Activated naive CD4-positive, alpha-beta T cell treated with anti-CD3 and anti-CD28 coated beads for 36 hours (primary cell): ENCODE data around the gene DAP. TPM values are rescaled to one million over a fixed set of nuclear protein-coding genes. Genes with fewer than 3 reads are reported as not detected.
A peak's percentile ranks its signal among the peaks of the same experiment; 100 is the strongest.

Experiments used
- CTCF ChIA-PET: fragments of 350-600 bp; sonication (Branson Sonifier 250); formaldehyde crosslinking; loops from one replicate; lab custom pipeline; 2021; ENCODE audit warnings: antibody characterized with exemption; lab: Charles Lee
- DNase-seq: peaks from one replicate; pipeline ENCODE4 v3.0.0-alpha.2; 2020
- H3K27ac Mint-ChIP-seq: one replicate; pipeline ENCODE4 v1.8.0; 2021; ENCODE audit warnings: mild to moderate bottlenecking, mixed read lengths
- H3K27me3 Mint-ChIP-seq: one replicate; pipeline ENCODE4 v1.8.0; 2021; ENCODE audit warnings: low read depth, mixed read lengths
- H3K36me3 Mint-ChIP-seq: one replicate; pipeline ENCODE4 v1.8.0; 2021; ENCODE audit warnings: low read depth, mixed read lengths
- H3K4me1 Mint-ChIP-seq: one replicate; pipeline ENCODE4 v1.8.0; 2021; ENCODE audit warnings: low read depth, mixed read lengths
- H3K4me3 Mint-ChIP-seq: one replicate; pipeline ENCODE4 v1.8.0; 2021; ENCODE audit warnings: mild to moderate bottlenecking, moderate library complexity, mixed read lengths
- H3K9me3 Mint-ChIP-seq: one replicate; pipeline ENCODE4 v1.8.0; 2021; ENCODE audit warnings: mixed read lengths
- intact Hi-C: fragments of 100-400 bp; cut with micrococcal nuclease; formaldehyde crosslinking; loops from one replicate; pipeline ENCODE4 v1.15.1; 2023
- total RNA-seq, 2 experiments: library from RNA; stranded (reverse); gene quantifications; one replicate each; pipeline ENCODE4 v1.2.3, GENCODE V29; 2021

Gene DAP
- total RNA-seq, 2 experiments from 2014 or later, result 29.5 to 29.7 TPM

DNA sequence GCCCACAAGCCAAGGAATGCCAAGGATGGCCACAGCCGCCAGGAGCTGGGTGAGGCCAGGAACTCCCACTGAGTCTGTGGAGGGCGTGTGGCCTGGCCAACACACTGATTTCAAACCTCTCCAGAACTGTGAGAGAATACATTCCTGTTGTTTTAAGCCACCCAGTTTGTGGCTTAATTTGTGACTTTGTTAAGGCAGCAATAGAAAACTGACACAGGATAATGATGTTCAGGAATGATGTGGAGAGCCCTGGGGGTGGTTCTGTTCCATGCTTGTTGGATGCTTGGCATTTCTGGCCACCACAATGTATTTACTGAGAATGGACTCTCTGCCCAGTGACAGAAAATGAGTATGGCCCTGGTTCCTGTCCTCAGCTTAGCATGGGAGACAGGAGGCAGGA lies 82.8 kb downstream of the DAP start:
- no peak for DNase-seq
- H3K4me3 Mint-ChIP-seq, result no peak overlapping the region
- CTCF ChIA-PET, result interaction anchor here (0.6 kb wide), 1 partner anchor 132 kb away, joined by 6 read pairs; no protein-coding TSS in a partner anchor
- H3K27me3 Mint-ChIP-seq, result no peaks in the 10 kb centered on the region
- H3K36me3 Mint-ChIP-seq, result peaks cover 41% of the 10 kb centered on the region
- no peak overlapping the region for H3K27ac Mint-ChIP-seq
- intact Hi-C loops, result no loop called here
- H3K9me3 Mint-ChIP-seq, result peaks cover 13% of the 10 kb centered on the region
- no peaks in the 10 kb centered on the region for H3K4me1 Mint-ChIP-seq

DNA sequence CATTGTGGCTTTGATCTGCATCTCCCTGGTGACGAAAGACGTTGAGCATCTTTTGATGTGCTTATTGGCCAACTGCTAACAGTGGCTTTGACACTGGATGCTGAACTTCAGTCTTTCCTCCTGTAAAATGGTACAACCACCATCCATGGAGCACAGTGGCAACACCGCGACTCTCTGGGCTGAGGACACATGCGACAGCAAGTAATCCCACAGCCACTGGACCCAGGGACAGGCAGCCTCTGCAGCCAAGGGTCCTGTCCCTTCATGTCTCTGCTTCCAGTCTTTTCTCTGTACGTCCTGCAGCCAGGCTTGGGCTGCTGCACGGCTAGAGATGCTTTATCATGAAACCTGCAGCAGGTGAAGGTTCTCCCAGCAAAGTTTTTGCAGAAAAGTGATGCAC lies 83.5 kb downstream of the DAP start:
- DNase-seq, result no peak
- intact Hi-C loops, result no loop called here
- H3K36me3 Mint-ChIP-seq, result peaks cover 38% of the 10 kb centered on the region
- H3K4me3 Mint-ChIP-seq, result no peak overlapping the region
- H3K9me3 Mint-ChIP-seq, result peaks cover 13% of the 10 kb centered on the region
- H3K27ac Mint-ChIP-seq, result peak overlapping the region; percentile 37
- CTCF ChIA-PET, result no interaction called here
- H3K4me1 Mint-ChIP-seq, result no peaks in the 10 kb centered on the region
- no peaks in the 10 kb centered on the region for H3K27me3 Mint-ChIP-seq

DNA sequence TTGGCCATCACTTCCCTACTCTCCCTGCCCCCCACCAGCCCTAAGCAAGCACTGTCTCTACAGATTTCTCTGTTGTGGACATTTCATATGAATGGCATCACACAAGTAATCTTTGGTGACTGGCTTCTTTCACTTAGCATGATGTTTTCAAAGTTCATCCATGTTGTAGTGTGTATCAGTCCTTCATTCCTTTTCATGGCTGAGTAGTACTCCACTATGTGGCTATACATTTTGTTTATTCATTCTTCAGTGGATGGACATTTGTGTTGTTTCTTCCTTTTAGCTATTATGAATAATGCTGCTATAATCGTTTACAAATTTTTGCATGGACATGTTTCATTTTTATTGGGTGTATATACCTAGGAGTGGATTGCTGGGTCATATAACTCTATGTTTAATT lies 84.1 kb downstream of the DAP start:
- Mint-ChIP-seq H3K36me3 (peaks cover 34% of the 10 kb centered on the region), H3K9me3 (peaks cover 13% of the 10 kb centered on the region), H3K27me3 (no peaks in the 10 kb centered on the region), H3K4me3 (no peak overlapping the region), H3K27ac (no peak overlapping the region), H3K4me1 (no peaks in the 10 kb centered on the region)
- no peak for DNase-seq
- CTCF ChIA-PET, result no interaction called here
- intact Hi-C loops, result no loop called here

DNA sequence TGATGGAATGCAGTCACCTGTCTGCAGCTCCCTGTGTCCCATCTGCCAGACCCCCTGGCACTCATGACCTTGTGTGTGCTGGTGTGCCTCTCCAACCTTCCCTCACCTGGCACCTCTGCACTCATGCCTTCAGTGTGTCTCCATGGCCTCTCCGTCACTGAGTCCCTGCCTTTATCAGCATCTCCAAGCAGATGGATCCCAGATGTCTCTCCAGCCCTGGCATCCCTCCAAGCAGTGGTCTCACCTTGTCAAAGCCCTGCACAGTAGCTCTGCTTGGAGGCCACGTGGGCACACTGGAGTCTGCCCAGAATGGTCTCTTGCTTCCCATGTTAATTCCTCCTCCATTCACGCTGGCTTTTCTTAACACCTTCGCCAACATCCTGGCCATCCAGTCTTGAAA lies 84.8 kb downstream of the DAP start:
- Mint-ChIP-seq H3K27me3 (no peaks in the 10 kb centered on the region), H3K36me3 (peaks cover 34% of the 10 kb centered on the region), H3K4me1 (no peaks in the 10 kb centered on the region), H3K27ac (no peak overlapping the region), H3K9me3 (peaks cover 13% of the 10 kb centered on the region), H3K4me3 (no peak overlapping the region)
- DNase-seq, result no peak
- CTCF ChIA-PET, result no interaction called here
- intact Hi-C loops, result no loop called here

DNA sequence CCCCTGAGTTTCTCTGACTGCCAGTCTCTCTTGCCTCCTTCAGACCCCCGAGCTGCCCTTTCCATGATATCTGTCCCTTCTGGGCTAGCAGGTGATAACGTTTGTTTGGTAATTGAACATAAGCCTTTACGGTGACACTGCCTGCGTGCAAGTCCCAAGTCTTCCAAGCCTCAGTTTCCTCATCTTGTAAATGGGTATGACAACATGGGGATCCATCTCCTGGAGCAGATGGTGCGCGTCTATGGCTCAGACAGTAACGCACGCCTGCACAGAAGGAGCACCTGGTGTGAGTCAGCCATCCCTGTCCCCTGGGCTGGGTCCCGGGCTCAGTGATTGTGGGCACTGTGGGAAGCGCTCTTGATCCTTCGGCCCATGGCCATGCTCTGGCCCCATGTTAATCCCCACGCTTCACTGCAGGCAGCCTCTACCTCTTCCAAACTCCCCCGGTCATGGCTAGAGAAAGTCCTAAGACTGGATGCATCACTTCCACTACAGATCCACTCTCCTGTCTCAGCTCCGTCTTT lies 85.8 kb downstream of the DAP start:
- no peak for DNase-seq
- Mint-ChIP-seq H3K9me3 (peaks cover 13% of the 10 kb centered on the region), H3K36me3 (peaks cover 26% of the 10 kb centered on the region), H3K4me1 (no peaks in the 10 kb centered on the region), H3K27me3 (no peaks in the 10 kb centered on the region), H3K4me3 (no peak overlapping the region), H3K27ac (no peak overlapping the region)
- CTCF ChIA-PET, result no interaction called here
- intact Hi-C loops, result no loop called here

DNA sequence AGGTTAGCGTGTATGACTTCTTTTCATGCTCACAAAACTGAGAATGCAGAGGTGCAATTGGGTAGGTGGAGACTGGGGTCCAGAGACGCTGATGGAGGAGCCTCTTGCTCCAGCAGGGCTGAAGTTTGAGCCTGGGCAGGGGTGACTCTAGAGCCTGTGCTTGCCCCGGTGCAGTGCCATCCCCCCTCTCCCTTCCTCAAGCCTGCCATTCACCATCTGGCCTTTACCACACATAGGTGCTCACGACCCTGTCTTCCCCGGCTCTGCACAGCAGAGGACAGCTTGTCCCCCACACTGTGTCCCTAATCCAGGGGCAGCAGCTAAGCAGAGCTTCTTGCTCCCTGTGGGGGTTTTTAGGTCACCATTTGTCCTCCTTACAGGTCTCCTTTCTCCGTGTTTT lies 86.5 kb downstream of the DAP start:
- intact Hi-C loops, result no loop called here
- H3K4me1 Mint-ChIP-seq, result no peaks in the 10 kb centered on the region
- no peak overlapping the region for H3K4me3 Mint-ChIP-seq
- H3K36me3 Mint-ChIP-seq, result peaks cover 20% of the 10 kb centered on the region
- no peaks in the 10 kb centered on the region for H3K27me3 Mint-ChIP-seq
- H3K27ac Mint-ChIP-seq, result no peak overlapping the region
- DNase-seq, result no peak
- CTCF ChIA-PET, result no interaction called here
- peaks cover 13% of the 10 kb centered on the region for H3K9me3 Mint-ChIP-seq

DNA sequence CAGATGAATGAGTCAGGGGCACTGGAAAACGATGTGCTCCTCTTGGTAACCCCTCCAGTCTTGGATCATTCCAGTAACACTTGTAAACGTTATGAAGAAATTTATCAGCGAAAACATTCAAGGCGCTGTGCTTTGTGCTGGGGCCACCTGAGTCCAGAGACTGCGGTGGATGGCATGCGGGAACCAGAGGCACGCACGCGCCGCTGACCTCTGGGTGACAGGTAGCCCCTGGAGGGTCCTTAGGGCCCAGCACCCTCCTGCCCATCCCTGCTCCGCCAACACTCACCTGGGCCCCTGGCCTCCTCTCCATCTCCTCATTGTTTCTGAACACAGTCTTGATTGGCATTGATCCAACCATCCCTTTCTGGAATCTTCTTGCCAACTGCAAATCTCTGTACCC lies 86.9 kb downstream of the DAP start:
- Mint-ChIP-seq H3K4me3 (no peak overlapping the region), H3K27me3 (no peaks in the 10 kb centered on the region)
- CTCF ChIA-PET, result no interaction called here

DNA sequence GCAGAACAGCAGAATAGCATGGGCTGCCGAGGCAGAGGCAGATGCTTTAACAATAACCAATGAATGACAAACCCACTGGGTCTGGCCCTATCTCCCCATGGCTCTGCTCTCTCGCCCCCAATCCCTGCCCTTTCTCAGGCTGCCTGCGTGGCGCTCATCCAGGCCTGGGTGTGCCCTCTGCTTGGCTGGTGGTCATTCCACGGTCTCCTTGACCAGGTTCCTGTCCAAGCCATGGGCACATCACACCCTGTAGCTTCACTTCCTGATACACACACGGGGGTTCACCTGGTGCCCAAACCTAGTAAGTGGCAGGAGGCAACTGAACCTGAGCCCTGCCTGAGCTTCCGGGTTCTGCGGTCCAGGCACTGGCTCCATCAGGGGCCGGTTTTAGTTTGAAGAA lies 87.6 kb downstream of the DAP start:
- no peaks in the 10 kb centered on the region for H3K4me1 Mint-ChIP-seq
- H3K4me3 Mint-ChIP-seq, result no peak overlapping the region
- H3K27me3 Mint-ChIP-seq, result no peaks in the 10 kb centered on the region
- intact Hi-C loops, result no loop called here
- H3K27ac Mint-ChIP-seq, result no peak overlapping the region
- H3K36me3 Mint-ChIP-seq, result peaks cover 14% of the 10 kb centered on the region
- H3K9me3 Mint-ChIP-seq, result peaks cover 13% of the 10 kb centered on the region
- CTCF ChIA-PET, result no interaction called here
- DNase-seq, result no peak

More for the DNA sequence above, 86.9 kb downstream of the DAP start:
- intact Hi-C loops, result no loop called here
- H3K9me3 Mint-ChIP-seq, result peaks cover 13% of the 10 kb centered on the region
- H3K4me1 Mint-ChIP-seq, result no peaks in the 10 kb centered on the region
- H3K27ac Mint-ChIP-seq, result no peak overlapping the region
- DNase-seq, result no peak
- peaks cover 18% of the 10 kb centered on the region for H3K36me3 Mint-ChIP-seq

DNA sequence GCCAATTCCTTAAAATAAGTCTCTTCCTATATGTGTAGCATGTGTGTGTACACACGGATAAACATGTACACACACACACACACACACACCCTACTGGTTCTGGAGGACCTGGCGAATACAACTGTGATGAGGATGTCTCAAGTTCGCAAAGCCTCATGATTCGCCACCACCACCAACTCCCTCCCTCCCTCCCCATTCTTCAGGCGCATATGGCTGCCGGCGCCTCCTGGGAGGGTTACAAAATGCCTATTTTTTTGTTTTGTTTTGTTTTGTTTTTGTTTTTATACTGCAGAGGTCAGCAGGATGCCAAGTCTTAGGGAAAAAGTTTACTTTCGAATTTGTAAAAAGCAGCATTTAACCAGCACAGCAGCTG lies 88.0 kb downstream of the DAP start:
- DNase-seq, result no peak
- CTCF ChIA-PET, result no interaction called here
- peaks cover 11% of the 10 kb centered on the region for H3K36me3 Mint-ChIP-seq
- H3K4me1 Mint-ChIP-seq, result no peaks in the 10 kb centered on the region
- intact Hi-C loops, result no loop called here
- no peak overlapping the region for H3K27ac Mint-ChIP-seq
- peaks cover 12% of the 10 kb centered on the region for H3K9me3 Mint-ChIP-seq
- no peak overlapping the region for H3K4me3 Mint-ChIP-seq
- H3K27me3 Mint-ChIP-seq, result no peaks in the 10 kb centered on the region

DNA sequence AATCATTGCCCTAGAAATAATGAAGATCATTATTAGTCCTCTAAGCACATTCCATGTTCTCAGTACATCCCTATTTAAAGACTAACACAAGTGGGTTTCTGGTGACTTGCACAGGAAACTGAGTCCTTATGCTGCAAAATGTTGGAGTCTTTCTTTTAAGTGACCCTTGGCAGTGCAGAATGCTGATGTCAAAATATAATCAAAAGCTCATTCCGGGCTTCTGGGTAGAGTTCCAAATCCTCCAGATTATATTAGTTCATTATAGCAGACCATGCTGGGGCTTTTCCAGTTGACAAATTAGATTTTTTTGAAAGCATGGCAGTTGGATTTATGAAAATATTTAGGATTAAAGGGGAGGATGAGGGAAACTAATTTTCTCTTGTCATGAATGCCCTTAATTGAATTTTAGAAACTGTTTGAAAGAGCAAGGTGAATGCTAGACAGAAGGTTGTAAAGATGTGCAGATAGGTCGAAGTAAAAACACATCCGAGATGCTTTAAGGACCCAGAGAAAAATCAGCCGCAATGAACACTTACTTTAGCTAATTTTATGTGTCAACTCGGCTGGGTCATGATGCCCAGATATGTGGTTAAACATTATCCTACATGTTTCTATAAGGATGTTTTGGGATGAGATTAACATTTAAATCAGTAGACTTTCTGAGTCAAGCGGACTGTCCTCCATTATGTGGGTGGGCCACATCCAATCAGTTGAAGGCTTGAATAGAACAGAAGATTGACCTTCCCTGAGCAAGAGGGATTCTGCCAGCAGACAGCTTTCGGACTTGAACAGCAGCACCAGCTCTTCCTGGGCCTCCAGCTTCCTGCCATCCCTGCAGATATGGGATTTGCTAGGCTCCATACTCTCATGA lies 88.7 kb downstream of the DAP start:
- Mint-ChIP-seq H3K9me3 (peaks cover 6% of the 10 kb centered on the region), H3K36me3 (peaks cover 6% of the 10 kb centered on the region), H3K4me1 (no peaks in the 10 kb centered on the region), H3K27me3 (no peaks in the 10 kb centered on the region), H3K27ac (no peak overlapping the region), H3K4me3 (no peak overlapping the region)
- no peak for DNase-seq
- CTCF ChIA-PET, result interaction anchor here (0.8 kb wide), 1 partner anchor 21 kb away, joined by 3 read pairs; no protein-coding TSS in a partner anchor
- intact Hi-C loops, result no loop called here

DNA sequence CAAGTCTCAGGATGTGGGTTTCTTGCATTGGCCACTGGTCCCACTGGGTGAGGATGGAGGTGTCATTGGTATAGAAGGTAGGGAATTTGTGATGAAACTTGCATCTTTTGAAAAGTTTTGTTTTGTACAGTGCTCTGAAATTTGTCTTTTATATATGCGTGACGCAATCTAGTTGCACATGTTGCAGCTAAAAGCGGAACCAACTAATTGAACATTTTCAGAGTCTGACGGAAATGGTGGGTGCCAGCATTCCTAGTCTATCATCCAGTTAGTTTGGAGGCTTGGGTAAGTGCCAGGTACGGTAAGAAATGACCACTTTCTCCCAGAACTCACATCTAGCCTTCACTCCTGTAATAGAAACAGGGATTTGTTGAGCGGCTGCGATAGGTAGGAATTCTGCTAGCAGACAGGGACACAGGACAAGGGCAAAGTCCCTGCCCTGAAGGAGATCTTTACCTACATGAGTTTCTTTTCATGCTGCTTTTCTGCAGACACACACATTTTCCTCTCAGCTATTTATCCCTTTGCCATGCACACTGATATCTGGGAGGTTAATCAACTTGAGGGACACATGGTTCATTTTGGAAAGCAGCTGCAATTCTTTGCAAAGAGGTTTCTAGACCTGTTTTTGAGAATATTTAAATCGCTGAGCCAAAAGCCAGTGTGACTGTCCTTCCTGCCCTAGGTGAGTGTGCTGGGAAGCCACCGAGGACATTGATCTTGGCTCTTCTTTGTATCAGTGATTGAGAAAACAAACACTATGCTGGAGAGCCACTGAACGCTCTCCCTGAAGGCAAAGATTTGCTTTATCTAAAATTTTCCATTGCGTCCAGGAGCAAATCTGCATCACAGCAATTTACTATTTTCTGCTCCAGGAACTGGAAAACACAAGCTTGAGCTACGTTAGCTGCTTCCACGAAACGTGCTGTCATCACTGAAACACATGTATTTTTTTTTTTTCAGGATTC lies 89.7 kb downstream of the DAP start:
- Mint-ChIP-seq H3K4me1 (no peaks in the 10 kb centered on the region), H3K9me3 (no peaks in the 10 kb centered on the region), H3K36me3 (no peaks in the 10 kb centered on the region), H3K27me3 (no peaks in the 10 kb centered on the region), H3K4me3 (no peak overlapping the region), H3K27ac (no peak overlapping the region)
- no peak for DNase-seq
- intact Hi-C loops, result no loop called here
- CTCF ChIA-PET, result interaction anchor here (0.8 to 1.0 kb wide), 2 partner anchors 22 to 186 kb away, joined by 3 read pairs; no protein-coding TSS in a partner anchor

DNA sequence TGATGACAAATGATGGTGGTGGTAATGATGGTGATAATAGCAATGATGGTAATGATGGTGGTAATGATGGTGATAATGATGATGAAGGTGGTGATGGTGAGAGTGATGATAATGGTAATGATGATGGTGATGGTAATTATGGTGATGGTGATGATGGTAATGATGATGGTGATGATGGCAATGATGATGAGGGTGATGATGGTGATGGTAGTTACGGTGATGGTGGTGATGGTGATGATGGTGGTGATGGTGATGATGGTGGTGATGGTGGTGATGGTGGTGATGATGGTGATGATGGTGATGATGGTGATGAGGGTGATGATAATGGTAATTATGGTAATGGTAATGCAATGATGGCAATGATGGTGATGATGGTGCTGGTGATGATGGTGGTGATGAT lies 91.1 kb downstream of the DAP start:
- H3K4me1 Mint-ChIP-seq, result no peaks in the 10 kb centered on the region
- no peak overlapping the region for H3K27ac Mint-ChIP-seq
- DNase-seq, result no peak
- no peaks in the 10 kb centered on the region for H3K9me3 Mint-ChIP-seq
- intact Hi-C loops, result no loop called here
- no peaks in the 10 kb centered on the region for H3K36me3 Mint-ChIP-seq
- CTCF ChIA-PET, result interaction anchor here (1.0 kb wide), 1 partner anchor 187 kb away, joined by 3 read pairs; no protein-coding TSS in a partner anchor
- no peaks in the 10 kb centered on the region for H3K27me3 Mint-ChIP-seq
- H3K4me3 Mint-ChIP-seq, result no peak overlapping the region
